Mammary microvascular endothelial cell (primary cell): ENCODE data around the gene GALC. TPM values are rescaled to one million over a fixed set of nuclear protein-coding genes. Genes with fewer than 3 reads are reported as not detected.

ENCODE experiments used
- total RNA-seq: library from RNA; depleted of rRNA; stranded (reverse); fragments of >200 nt; gene quantifications from 2 replicates; pipeline ENCODE4 v1.2.3, GENCODE V29; 2015

Gene GALC
- 10.6 and 11.7 TPM in 2 replicates for total RNA-seq

GRCh38 chr14:87992718-87993628, at the start of gene GALC:
TSS of gene GALC (minus strand) at chr14:87993182. CDS start at chr14:87993164, 18 bp downstream.

DNA sequence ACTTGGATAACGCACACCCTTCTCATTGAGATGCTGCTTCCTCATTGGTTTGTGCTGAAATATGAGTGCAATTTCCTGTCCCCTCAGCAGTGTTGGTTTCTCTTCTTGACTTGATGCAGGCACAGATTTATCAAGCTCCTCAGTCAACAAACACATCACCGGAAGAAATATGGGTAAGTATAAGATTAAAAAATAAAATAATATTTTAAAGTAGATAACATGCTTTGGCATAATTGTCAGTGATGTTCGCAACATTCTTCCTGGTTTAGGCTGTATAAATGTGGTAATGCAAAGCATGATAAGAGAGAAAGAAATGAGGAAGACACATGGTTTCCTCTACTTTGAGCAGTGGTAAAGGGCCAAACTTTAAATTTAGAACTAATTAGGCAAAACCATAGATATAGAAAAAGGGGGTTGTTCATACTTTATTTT, 12.1 kb upstream of the GALC start, which contains the start of gene GPR65:
TSS of gene GPR65 (plus strand) at position 86 of the 432 bp plus-strand sequence. CDS start 5,713 bp downstream, outside the sequence.

Other genes with a start within 250 kb of the GALC start
- under 0.01 and 0.13 TPM in 2 replicates for gene GPR65, start 12.0 kb upstream of the GALC start, total RNA-seq